ENCODE results near the gene ABL2.

- TF ChIP-seq, protein P1, sequence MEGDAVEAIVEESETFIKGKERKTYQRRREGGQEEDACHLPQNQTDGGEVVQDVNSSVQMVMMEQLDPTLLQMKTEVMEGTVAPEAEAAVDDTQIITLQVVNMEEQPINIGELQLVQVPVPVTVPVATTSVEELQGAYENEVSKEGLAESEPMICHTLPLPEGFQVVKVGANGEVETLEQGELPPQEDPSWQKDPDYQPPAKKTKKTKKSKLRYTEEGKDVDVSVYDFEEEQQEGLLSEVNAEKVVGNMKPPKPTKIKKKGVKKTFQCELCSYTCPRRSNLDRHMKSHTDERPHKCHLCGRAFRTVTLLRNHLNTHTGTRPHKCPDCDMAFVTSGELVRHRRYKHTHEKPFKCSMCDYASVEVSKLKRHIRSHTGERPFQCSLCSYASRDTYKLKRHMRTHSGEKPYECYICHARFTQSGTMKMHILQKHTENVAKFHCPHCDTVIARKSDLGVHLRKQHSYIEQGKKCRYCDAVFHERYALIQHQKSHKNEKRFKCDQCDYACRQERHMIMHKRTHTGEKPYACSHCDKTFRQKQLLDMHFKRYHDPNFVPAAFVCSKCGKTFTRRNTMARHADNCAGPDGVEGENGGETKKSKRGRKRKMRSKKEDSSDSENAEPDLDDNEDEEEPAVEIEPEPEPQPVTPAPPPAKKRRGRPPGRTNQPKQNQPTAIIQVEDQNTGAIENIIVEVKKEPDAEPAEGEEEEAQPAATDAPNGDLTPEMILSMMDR (IDR thresholded peaks at IDR 0.05 in 4 of 5, conservative IDR thresholded peaks at IDR 0.05 in 1 of 5): no peak
- TF ChIP-seq POLR2A (IDR thresholded peaks at IDR 0.05): no peak
Measured at GRCh38 chr1:179217943-179218507, 11.5 kb downstream of the ABL2 start.
